Mucosa of rectum (tissue), 2 donors: ENCODE measurements around the gene COPS9.
A peak's percentile ranks its signal among the peaks of the same experiment; 100 is the strongest.

Experiments
- H3K27ac ChIP-seq, 2 donors: one replicate each; pipeline ENCODE4 v1.7.0; 2013; ENCODE audit warnings: inconsistent platforms in 2 of 2, low read depth in 2 of 2, low read length in 2 of 2
- H3K27me3 ChIP-seq, 2 donors: one replicate each; pipeline ENCODE4 v1.7.0; 2013; ENCODE audit warnings: low read length in 2 of 2; ENCODE audit not compliant: control insufficient read depth in 2 of 2, insufficient read depth in 2 of 2
- H3K36me3 ChIP-seq, 2 donors: one replicate each; pipeline ENCODE4 v1.7.0; 2013; ENCODE audit warnings: low read length in 2 of 2; ENCODE audit not compliant: control insufficient read depth in 2 of 2, insufficient read depth in 2 of 2
- H3K4me1 ChIP-seq, 2 donors: one replicate each; pipeline ENCODE4 v1.7.0; 2013; ENCODE audit warnings: low read length in 2 of 2, mild to moderate bottlenecking in 1 of 2; ENCODE audit not compliant: control insufficient read depth in 2 of 2, insufficient read depth in 2 of 2
- H3K4me3 ChIP-seq, 2 donors: one replicate each; pipeline ENCODE4 v1.7.0; 2013; ENCODE audit warnings: low read length in 2 of 2
- H3K9ac ChIP-seq, 2 donors: one replicate each; pipeline ENCODE4 v1.7.0; 2013; ENCODE audit warnings: low read length in 2 of 2, low read depth in 1 of 2, mild to moderate bottlenecking in 1 of 2
- H3K9me3 ChIP-seq, 2 donors: one replicate each; pipeline ENCODE4 v1.7.0; 2013; ENCODE audit warnings: low read length in 2 of 2; ENCODE audit not compliant: control insufficient read depth in 2 of 2
- donor health status: healthy.
- donor health status: Normal muscosa, but diverticular disease.

The COPS9 gene

DNA sequence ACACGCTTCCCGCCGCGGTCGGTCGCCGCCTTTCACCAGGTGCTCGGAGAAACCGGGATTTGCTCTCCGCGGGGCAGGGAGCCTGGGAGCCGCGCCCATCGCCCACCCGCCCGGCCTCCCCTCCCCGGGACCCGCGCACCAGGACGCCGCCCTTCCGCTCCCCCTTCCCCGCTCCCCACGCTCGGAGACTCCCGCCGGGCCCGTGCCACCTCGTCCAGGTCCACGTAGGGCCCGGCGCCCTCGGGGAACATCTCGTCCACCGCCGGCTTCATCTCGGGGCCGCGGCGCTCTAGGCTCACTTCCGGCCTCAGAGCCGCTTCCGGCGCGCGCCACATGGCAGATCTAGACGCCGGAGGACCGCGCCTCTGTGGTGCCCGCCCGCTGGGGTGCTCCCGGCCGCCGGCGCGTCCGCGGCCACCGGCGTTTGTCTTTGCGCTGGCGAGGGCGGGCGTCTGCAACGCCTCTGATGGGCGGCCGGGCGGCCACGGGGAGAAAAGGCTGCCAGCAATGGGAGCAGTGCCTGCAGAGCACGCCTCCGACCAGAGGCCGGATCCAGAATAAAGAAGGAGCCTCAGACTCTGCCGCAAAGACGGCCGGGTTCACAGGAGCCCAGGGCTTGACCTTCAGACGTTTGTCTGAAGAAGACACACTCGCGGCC is at the start of gene COPS9:
TSS of gene COPS9 (minus strand) at position 293 of the 658 bp plus-strand sequence. CDS start at position 272, 21 bp downstream.
- peak within 1 kb of the TSS; percentile 9 to 13 for H3K27ac ChIP-seq
- H3K9ac ChIP-seq, result peak within 1 kb of the TSS; percentile 80 to 86
- peak within 1 kb of the TSS; percentile 84 to 89 for H3K4me3 ChIP-seq
- H3K4me1 ChIP-seq, result peaks cover 10 to 14% of the 10 kb centered on the region in 2 donors
- no peaks in the 10 kb centered on the region for H3K27me3 ChIP-seq
- H3K36me3 ChIP-seq, result peaks cover 21 to 22% of the 10 kb centered on the region in 2 donors
- no peaks in the 10 kb centered on the region for H3K9me3 ChIP-seq

DNA sequence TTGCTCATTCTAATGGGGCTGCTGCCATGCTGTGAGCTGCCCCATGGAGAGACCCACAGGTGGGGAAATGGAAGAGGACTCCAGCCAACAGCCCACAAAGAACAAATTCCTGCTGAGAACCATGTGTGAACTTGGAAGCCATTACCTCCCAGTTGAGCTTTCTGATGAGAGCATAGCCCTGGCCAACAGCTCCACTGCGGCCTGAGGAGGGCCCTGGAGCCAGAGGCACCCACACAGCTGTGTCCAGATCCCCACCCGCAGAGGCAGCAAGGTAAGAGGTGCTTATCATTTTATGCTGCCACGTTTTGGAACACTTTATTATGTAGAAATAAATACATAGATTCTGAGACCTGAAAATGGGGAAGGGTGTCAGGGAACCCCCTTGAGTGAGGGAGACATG is 48.6 kb upstream of the COPS9 start:
- H3K9ac ChIP-seq, result no peak overlapping the region

DNA sequence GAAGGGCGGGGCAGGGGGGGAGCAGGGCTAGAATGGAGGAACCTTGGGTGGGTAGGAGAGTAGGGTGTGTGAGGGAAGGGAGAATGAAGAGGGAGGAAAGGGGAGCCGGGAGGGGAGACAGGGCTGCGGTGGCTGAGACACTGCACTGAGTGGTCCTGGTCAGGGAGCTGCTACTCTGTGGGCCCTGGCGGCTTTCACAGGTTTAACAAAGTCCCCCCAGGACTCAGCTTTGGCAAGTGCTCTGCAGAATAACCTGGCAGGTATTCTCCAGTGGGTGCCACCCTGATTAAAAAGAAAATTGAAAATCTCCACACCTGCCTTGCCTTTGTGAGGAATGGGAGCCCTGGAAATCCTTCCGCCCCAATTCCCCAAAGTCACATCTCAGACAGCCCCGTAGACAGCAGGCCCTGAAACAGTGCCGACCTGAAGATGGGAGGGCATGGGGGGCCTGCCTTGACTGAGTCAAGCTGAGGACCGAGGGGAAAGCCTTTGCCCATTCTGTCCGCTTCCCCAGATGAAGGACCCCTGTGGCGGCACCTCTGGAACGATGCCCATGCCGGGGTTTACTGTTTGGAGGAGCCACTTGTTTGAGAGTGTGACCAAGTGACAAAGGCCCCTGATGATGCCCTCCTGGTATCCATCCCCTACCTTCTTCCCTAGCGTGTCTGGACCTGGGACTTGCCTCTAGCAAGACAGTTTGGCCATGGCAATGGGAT is 47.9 kb upstream of the COPS9 start:
- no peaks in the 10 kb centered on the region for H3K36me3 ChIP-seq
- no peak overlapping the region for H3K4me3 ChIP-seq
- no peak overlapping the region for H3K9ac ChIP-seq
- no peaks in the 10 kb centered on the region for H3K4me1 ChIP-seq
- no peak overlapping the region for H3K27ac ChIP-seq
- peaks cover 0 to 5% of the 10 kb centered on the region in 2 donors for H3K27me3 ChIP-seq
- H3K9me3 ChIP-seq, result no peaks in the 10 kb centered on the region

More for the DNA sequence above, 48.6 kb upstream of the COPS9 start:
- no peaks in the 10 kb centered on the region for H3K9me3 ChIP-seq
- no peak overlapping the region for H3K27ac ChIP-seq
- no peaks in the 10 kb centered on the region for H3K4me1 ChIP-seq
- peaks cover 0 to 5% of the 10 kb centered on the region in 2 donors for H3K27me3 ChIP-seq
- no peaks in the 10 kb centered on the region for H3K36me3 ChIP-seq
- H3K4me3 ChIP-seq, result no peak overlapping the region

DNA sequence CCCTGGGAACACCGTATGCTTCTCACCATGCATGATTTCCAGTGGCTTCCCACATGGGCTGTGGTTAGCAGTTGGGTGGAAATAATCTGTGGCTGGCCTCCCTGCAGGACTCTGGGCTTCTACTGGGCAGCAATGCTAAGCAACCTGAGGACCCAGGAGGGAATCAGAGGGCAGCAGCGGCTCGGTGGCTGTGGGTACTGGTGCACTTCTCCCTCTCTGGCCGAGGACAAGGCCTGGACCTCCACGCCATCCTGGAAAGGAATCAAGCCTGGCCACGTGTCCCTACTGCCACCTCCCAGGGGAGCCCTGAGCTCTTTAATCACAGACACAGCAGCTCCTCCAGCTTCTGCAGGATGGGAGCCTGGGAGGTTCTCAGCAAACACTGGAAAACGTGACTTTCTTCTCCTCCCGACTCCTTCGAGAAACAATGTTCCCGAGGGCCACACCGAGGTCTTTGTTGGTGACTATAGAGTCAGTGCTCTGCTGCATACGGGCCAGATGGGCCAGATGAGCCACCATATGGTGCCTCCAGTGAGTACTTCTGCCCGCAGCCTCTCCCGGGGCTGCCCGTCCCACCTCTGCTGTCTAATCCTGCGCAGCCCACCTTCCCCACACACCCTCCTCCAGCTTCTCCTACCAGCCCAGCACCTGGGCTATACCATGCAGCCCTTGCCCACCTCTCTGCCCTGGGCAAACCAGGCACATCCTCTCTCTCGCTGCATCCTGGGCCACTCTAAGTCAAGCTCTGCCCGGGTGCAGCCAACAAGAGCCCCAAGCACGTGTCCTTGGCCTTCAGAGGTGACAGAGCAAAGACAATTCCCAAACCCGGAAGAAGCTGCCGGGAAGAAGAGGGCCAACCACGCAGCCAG is 47.1 kb upstream of the COPS9 start:
- Histone ChIP-seq H3K27ac (no peak overlapping the region), H3K4me3 (no peak overlapping the region), H3K9me3 (no peaks in the 10 kb centered on the region), H3K27me3 (peaks cover 0 to 8% of the 10 kb centered on the region in 2 donors), H3K36me3 (no peaks in the 10 kb centered on the region), H3K4me1 (no peaks in the 10 kb centered on the region), H3K9ac (no peak overlapping the region)

DNA sequence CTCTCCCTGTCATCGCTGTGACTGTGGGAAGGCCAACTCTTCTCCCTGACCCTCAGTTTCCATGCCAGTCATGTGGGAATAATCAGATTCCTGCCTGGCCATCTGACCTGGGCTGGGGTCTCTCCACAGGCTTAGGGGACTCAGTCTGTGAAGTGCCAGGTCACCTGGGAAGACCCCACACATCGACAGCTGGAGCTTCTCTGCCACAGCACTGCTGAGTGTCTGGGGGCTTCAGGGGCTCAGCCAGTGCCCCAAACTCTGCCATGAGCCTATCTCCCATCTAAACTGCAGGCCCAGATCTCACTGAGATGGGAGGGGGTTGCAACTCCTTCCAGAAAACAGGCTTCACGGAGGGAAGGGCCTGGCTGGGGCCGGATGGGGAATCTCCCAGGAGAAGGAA is 46.4 kb upstream of the COPS9 start:
- Histone ChIP-seq H3K27ac (no peak overlapping the region), H3K4me3 (no peak overlapping the region), H3K27me3 (peaks cover 0 to 8% of the 10 kb centered on the region in 2 donors), H3K9ac (no peak overlapping the region), H3K4me1 (no peaks in the 10 kb centered on the region), H3K36me3 (no peaks in the 10 kb centered on the region), H3K9me3 (no peaks in the 10 kb centered on the region)

DNA sequence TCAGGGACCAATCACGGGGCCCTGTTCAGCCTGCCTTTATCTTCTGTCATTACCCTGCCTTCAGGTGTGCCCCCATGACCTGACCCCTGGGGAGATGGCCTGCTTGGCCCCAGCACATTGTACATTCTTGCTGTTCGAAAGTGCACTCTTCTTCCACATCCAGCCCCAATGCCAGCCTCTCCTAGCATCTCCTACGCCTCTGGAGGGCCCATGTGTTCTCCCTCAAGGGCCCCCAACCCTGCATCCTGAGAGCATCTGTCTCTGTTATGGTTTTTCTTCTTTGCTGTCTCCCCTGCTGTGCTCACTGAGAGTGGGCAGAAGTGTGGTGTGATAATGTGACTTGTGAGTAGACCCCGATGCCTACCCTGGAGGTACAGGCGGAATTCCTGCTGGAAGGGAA is 45.9 kb upstream of the COPS9 start:
- H3K27me3 ChIP-seq, result peaks cover 0 to 8% of the 10 kb centered on the region in 2 donors

DNA sequence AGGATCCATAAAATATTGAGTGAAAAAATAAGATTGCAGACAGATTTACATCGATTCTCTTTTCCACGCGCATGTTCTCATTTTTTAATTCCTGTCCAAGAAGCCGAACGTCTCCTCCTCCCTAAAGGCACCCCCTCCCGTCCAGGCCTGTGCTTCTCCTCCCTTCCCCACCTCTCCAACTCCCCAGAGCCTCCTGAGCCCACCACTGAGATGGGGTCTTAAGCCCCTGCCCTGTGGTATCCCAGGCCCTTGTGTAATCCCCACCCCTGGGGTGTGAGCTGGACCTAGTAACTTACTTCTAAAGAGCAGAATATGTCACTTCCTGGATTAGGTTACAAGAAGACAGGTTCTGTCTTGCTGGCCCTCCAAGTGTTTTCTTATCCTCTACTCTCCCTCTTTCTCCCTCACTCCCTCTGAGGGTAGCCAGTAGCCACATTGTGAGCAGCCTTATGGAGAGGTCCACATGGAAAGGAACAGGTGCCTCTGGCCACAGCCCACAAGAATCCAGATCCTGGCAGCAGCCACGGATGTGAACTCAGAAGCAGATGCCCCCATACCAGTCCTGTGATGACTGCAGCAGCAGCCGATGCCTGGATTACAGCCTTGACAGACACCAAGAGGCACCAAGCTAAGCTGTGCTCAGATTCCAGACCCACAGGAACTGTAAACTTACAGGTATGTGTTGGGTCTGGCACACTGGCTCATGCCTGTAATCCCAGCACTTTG is 44.0 kb upstream of the COPS9 start:
- H3K9me3 ChIP-seq, result no peaks in the 10 kb centered on the region
- H3K27ac ChIP-seq, result no peak overlapping the region
- H3K27me3 ChIP-seq, result peaks cover 0 to 8% of the 10 kb centered on the region in 2 donors
- no peak overlapping the region for H3K9ac ChIP-seq
- H3K4me3 ChIP-seq, result no peak overlapping the region
- no peaks in the 10 kb centered on the region for H3K36me3 ChIP-seq
- H3K4me1 ChIP-seq, result no peaks in the 10 kb centered on the region

More for the DNA sequence above, 45.9 kb upstream of the COPS9 start:
- H3K27ac ChIP-seq, result no peak overlapping the region
- no peak overlapping the region for H3K9ac ChIP-seq
- H3K4me1 ChIP-seq, result no peaks in the 10 kb centered on the region
- H3K4me3 ChIP-seq, result no peak overlapping the region
- H3K36me3 ChIP-seq, result no peaks in the 10 kb centered on the region
- no peaks in the 10 kb centered on the region for H3K9me3 ChIP-seq

DNA sequence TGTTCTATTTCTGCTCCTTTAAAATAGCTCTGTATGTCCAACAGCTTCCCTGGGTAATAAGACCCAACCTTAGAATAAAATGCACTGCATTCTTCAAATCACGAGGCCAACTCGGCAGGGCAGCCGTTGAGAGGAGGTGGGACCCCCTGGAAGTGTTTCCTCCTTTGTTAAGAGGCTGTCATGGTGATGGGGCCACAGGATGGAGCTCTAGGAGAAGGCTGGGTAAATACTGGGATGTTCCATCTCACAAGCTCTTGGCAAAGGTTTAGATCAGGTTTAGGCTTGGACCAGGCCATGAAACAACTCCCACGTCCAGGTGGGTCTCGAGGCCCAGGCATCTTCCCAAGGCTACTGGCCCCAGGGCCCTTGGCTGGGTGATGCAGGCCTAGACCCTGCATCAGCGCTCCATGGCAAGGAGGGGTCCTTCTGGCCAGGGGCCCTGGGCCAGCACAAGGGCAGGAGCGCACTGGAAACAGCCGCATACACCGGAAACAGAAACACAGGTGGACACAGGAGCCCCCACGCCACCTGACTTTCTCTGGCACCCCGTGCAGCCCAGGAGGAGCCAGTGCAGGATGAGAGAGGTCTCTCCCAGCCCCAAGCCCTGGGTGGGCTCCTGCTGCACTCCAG is 43.2 kb upstream of the COPS9 start:
- Histone ChIP-seq H3K9me3 (no peaks in the 10 kb centered on the region), H3K27me3 (peaks cover 3 to 11% of the 10 kb centered on the region in 2 donors), H3K4me1 (no peaks in the 10 kb centered on the region), H3K4me3 (no peak overlapping the region), H3K36me3 (no peaks in the 10 kb centered on the region), H3K9ac (no peak overlapping the region), H3K27ac (no peak overlapping the region)

DNA sequence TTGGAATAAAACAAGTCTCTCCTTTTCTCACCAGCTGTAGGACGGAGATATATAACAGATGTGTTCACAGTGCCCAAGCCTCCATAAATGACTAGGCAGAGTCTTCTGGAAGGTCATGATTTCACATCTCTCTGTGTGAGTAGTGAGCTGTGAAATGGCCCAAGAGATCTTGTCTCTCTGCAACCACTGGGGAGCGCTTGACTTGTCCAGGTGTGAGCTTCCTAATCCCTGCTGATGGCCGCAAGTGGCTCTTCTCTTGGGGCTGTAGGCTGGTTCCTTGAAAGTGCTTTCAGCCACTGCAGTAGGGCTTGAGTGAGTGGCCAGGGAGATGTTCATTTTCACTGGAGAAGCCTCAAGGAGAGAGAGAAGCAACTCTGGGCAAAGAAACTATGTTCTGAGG is 42.5 kb upstream of the COPS9 start:
- Histone ChIP-seq H3K4me1 (no peaks in the 10 kb centered on the region), H3K27me3 (peaks cover 3 to 11% of the 10 kb centered on the region in 2 donors), H3K9ac (no peak overlapping the region), H3K4me3 (no peak overlapping the region), H3K27ac (no peak overlapping the region), H3K9me3 (no peaks in the 10 kb centered on the region), H3K36me3 (no peaks in the 10 kb centered on the region)
